Nephron (organoid): ENCODE data around the gene DHX58.

Experiments
- H3K27ac Mint-ChIP-seq, 3 experiments: 2 replicates each; pipeline ENCODE4 v1.8.0; 2020; ENCODE audit warnings: mixed read lengths in 3 of 3, mild to moderate bottlenecking in 2 of 3, moderate library complexity in 1 of 3
- H3K27me3 Mint-ChIP-seq: 2 replicates; pipeline ENCODE4 v1.8.0; 2021; ENCODE audit warnings: low read depth, mild to moderate bottlenecking, moderate library complexity, mixed read lengths
- H3K36me3 Mint-ChIP-seq: 2 replicates; pipeline ENCODE4 v1.8.0; 2020; ENCODE audit warnings: low read depth, mixed read lengths
- H3K4me1 Mint-ChIP-seq: 2 replicates; pipeline ENCODE4 v1.8.0; 2020; ENCODE audit warnings: mixed read lengths
- H3K4me3 Mint-ChIP-seq, 3 experiments: 2 replicates each; pipeline ENCODE4 v1.8.0; 2020; ENCODE audit warnings: mild to moderate bottlenecking in 3 of 3, mixed read lengths in 3 of 3, moderate library complexity in 2 of 3
- H3K9me3 Mint-ChIP-seq: 2 replicates; pipeline ENCODE4 v1.8.0; 2020; ENCODE audit warnings: mixed read lengths
- TF ChIP-seq, protein P1 (sequence below), 3 experiments: fragments of 200-600 bp; sonication (generic); IDR thresholded peaks; one replicate each; pipeline ENCODE4 v1.5.0; 2021; ENCODE audit warnings: antibody characterized with exemption in 3 of 3; ENCODE audit not compliant: unreplicated experiment in 3 of 3

Gene DHX58

DNA sequence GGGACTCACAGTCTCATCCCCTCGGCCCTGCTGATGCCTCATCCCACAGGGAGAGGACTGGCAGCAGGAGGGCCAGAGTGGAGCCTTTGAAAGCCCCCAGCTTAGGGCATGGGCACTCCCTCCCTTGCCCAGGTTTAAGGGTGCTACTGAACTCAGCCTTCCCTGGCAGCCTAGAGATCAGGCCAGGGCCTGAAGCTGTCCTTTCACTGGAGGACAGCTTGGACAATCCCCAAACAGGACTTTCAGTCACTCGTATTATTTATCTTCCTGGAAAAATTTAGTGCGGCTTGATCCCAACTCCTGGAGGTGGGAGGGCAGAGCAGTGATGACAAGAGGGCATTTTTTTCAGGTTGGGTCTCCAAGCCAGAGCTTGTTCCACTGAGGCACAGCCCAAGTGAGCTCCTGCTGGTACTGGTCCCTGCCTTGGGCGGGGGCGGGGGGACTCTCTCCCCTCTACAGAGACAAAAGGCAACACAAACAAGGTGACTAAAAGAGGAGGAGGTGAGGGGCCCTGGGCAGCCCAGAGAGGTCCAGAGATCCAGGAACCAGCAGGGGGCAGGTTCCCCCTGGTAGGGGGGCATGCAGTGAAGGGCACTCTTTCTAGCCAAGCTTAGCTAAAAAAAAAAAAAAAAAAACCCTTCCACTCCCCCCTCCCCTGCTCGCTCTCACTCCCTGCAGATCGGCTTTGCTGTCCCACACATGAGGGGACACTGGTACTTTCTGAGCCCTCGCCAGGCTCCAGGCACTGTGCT, 16.0 kb downstream of the DHX58 start:
- peaks cover 22% of the 10 kb centered on the region for H3K4me1 Mint-ChIP-seq
- TF ChIP-seq, protein P1, sequence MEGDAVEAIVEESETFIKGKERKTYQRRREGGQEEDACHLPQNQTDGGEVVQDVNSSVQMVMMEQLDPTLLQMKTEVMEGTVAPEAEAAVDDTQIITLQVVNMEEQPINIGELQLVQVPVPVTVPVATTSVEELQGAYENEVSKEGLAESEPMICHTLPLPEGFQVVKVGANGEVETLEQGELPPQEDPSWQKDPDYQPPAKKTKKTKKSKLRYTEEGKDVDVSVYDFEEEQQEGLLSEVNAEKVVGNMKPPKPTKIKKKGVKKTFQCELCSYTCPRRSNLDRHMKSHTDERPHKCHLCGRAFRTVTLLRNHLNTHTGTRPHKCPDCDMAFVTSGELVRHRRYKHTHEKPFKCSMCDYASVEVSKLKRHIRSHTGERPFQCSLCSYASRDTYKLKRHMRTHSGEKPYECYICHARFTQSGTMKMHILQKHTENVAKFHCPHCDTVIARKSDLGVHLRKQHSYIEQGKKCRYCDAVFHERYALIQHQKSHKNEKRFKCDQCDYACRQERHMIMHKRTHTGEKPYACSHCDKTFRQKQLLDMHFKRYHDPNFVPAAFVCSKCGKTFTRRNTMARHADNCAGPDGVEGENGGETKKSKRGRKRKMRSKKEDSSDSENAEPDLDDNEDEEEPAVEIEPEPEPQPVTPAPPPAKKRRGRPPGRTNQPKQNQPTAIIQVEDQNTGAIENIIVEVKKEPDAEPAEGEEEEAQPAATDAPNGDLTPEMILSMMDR (IDR thresholded peaks at IDR 0.05; ENCODE audit: unreplicated experiment in 3 of 3), result no peak
- no peaks in the 10 kb centered on the region for H3K9me3 Mint-ChIP-seq
- no peaks in the 10 kb centered on the region for H3K36me3 Mint-ChIP-seq
- H3K4me3 Mint-ChIP-seq, result peak overlapping the region in 1 of 3 experiments; percentile 76
- H3K27ac Mint-ChIP-seq, result no peak overlapping the region
- H3K27me3 Mint-ChIP-seq, result peaks cover 47% of the 10 kb centered on the region

DNA sequence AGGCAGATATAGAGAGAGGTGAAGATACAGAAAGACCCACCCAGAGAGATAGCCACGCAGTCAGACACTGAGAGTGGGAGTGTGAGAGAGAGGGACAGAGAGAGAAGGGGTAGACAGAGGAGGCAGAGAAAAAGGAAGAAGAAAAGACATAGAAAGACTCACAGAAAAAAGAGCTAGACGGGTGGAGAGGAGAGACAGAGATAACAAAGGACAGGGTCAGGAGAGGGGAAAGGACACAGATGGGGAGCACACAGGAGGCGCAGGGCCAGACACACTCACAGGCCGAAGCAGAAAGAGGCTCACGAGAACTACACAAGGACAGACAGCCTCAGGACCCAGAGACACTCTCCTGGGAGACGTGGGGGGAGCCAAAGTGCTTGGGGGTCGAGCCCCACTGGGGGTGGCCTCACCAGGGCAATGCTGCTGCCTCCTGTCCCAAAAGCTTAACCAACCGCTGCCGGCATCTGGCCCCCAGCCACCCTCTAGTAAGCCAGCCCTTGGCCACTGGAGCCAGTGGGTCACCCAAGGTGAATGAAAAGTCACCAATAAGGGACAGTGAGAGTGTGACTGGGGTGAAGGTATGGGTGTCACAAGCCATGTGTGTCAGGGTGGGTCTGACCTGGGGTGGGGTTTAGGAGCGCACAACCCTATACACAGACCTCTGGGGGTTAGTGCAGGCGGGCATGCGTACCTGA, 18.0 kb downstream of the DHX58 start:
- H3K36me3 Mint-ChIP-seq, result no peaks in the 10 kb centered on the region
- no peak overlapping the region for H3K27ac Mint-ChIP-seq
- peak overlapping the region in 1 of 3 experiments; percentile 1 for H3K4me3 Mint-ChIP-seq
- H3K4me1 Mint-ChIP-seq, result peaks cover 32% of the 10 kb centered on the region
- H3K9me3 Mint-ChIP-seq, result no peaks in the 10 kb centered on the region
- H3K27me3 Mint-ChIP-seq, result peaks cover 43% of the 10 kb centered on the region
- TF ChIP-seq, protein P1 (IDR thresholded peaks at IDR 0.05; ENCODE audit: unreplicated experiment in 3 of 3), result no peak

DNA sequence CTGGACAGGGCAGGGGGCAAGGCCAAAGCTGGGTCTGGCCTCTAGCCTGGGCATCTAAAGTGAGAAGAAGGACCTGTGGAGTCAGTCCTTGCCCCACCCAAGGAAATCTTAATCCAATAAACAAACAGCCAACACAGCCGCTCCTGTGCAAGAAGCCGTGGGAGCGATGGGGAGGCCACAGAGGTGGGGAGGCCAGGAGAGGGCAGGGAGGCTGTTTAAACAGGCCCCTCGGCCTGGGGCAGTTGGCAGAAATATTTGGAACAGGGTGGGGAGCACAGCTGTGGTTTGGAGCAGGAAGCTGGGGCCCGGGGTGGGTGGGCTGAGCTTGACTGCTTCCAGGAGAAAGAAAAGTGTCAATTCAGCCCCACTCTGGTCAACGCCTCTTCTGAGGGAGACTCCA, 19.6 kb downstream of the DHX58 start:
- Mint-ChIP-seq H3K4me3 (no peak overlapping the region), H3K4me1 (peaks cover 31% of the 10 kb centered on the region), H3K36me3 (no peaks in the 10 kb centered on the region), H3K9me3 (no peaks in the 10 kb centered on the region), H3K27ac (no peak overlapping the region), H3K27me3 (peaks cover 29% of the 10 kb centered on the region)
- TF ChIP-seq, protein P1 (IDR thresholded peaks at IDR 0.05; ENCODE audit: unreplicated experiment in 3 of 3), result no peak

DNA sequence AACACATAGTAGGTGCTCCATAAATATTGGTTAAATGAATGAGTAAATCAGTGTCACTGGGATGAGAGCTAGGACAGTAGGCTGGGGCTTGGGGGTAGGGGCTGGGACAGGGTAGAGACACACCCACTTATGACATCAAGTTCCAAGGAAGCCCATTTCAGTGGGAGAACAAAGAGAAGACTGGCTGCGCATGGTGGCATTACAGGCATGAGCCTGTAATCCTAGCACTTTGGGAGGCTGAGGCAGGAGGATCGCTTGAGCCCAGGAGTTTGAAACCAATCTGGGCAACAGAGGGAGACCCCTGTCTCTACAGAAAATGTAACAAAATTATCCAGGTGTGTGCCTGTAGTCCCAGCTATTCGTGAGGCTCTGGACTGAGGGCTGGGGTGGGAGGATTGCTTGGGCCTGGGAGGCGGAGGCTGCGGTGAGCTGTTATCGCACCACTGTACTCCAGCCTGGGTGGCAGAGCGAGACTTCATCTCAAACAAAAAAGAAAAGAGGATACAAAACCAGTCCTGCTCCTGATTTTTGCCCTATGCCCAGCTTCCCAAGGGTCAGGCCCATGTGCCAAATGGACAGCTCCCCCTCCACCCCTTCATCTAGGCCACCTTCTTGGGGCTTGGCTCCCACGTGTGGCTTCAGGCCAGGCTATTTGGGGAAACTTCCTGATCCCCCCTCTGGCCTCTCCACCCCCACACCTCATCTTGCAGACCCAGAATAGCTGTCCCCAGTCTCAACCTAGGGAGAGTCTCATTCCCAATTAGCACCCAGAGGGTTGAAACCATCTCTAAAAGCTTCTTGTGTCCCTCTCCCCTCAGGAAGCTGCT, 21.3 kb downstream of the DHX58 start:
- TF ChIP-seq, protein P1 (IDR thresholded peaks at IDR 0.05; ENCODE audit: unreplicated experiment in 3 of 3), result no peak

DNA sequence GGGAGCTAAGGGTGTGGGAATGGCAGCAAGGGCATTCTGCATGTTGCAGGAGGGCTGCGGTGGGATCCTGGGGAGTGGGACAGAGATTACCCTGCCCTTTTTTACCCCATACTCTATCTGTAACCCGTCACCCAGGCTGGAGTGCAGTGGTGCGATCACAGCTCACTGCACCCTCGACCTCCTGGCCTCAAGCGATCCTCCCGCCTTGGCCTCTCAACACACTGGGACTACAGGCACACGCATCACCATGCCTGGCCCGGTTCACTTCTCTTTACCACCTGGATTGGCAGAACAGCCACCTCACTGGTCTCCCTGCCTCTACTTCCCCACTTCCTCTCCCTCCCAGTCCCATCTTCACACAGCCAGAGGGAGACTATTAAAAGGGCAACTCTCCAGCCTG, 23.8 kb downstream of the DHX58 start:
- H3K27ac Mint-ChIP-seq, result no peak overlapping the region
- H3K4me1 Mint-ChIP-seq, result peaks cover 29% of the 10 kb centered on the region
- H3K9me3 Mint-ChIP-seq, result no peaks in the 10 kb centered on the region
- peaks cover 4% of the 10 kb centered on the region for H3K27me3 Mint-ChIP-seq
- no peak overlapping the region for H3K4me3 Mint-ChIP-seq
- H3K36me3 Mint-ChIP-seq, result no peaks in the 10 kb centered on the region
- TF ChIP-seq, protein P1 (IDR thresholded peaks at IDR 0.05; ENCODE audit: unreplicated experiment in 3 of 3), result no peak

More for the DNA sequence above, 21.3 kb downstream of the DHX58 start:
- Mint-ChIP-seq H3K4me3 (peak overlapping the region in 1 of 3 experiments; percentile 14), H3K27ac (no peak overlapping the region), H3K4me1 (peaks cover 34% of the 10 kb centered on the region), H3K27me3 (peaks cover 11% of the 10 kb centered on the region), H3K36me3 (no peaks in the 10 kb centered on the region), H3K9me3 (no peaks in the 10 kb centered on the region)
